OCI-LY3 (cell line): ENCODE data around the gene GALNS.

Experiments
- H2AFZ ChIP-seq: fragments of 200-600, 300-600 bp; shearing (Covaris generic); 2 replicates; pipeline ENCODE4 v1.6.0; 2014; ENCODE audit warnings: antibody characterized with exemption, low read depth, low read length
- H3K27ac ChIP-seq: fragments of 200-600, 300-600 bp; sonication (generic); 2 replicates; pipeline ENCODE4 v1.5.1; 2014; ENCODE audit warnings: mild to moderate bottlenecking, low read length, moderate library complexity, mixed read lengths
- H3K27me3 ChIP-seq: fragments of 200-600, 300-600 bp; sonication (generic); 2 replicates; pipeline ENCODE4 v1.6.1; 2014; ENCODE audit warnings: low read depth, low read length, mixed read lengths
- H3K36me3 ChIP-seq: fragments of 200-600, 300-600 bp; sonication (generic); replicated peaks from 2 replicates; pipeline ENCODE3; 2014; ENCODE audit warnings: low read depth, low read length, mixed read lengths
- H3K4me1 ChIP-seq: fragments of 300-600, 200-600 bp; sonication (generic); 2 replicates; pipeline ENCODE4 v1.6.1; 2014; ENCODE audit warnings: low read length, mixed read lengths
- H3K4me2 ChIP-seq: fragments of 200-600, 300-600 bp; sonication (generic); 2 replicates; pipeline ENCODE4 v1.6.1; 2014; ENCODE audit warnings: low read length, mixed read lengths
- H3K4me3 ChIP-seq: fragments of 300-600, 200-600 bp; sonication (generic); 2 replicates; pipeline ENCODE4 v1.5.1; 2014; ENCODE audit warnings: antibody characterized with exemption, mild to moderate bottlenecking, low read length, moderate library complexity
- H3K79me2 ChIP-seq: fragments of 300-600, 200-600 bp; shearing (Covaris generic); 2 replicates; pipeline ENCODE4 v1.6.1; 2014; ENCODE audit warnings: mild to moderate bottlenecking, low read length, mixed read lengths
- H3K9ac ChIP-seq: fragments of 300-600, 200-600 bp; shearing (Covaris generic); 2 replicates; pipeline ENCODE4 v1.6.0; 2014; ENCODE audit warnings: mild to moderate bottlenecking, low read length, moderate library complexity
- H3K9me3 ChIP-seq: fragments of 200-600, 300-600 bp; shearing (Covaris generic); 2 replicates; pipeline ENCODE4 v1.6.1; 2014; ENCODE audit warnings: low read length, mixed read lengths; ENCODE audit not compliant: insufficient read depth
- H4K20me1 ChIP-seq: fragments of 200-600, 300-600 bp; sonication (generic); 2 replicates; pipeline ENCODE4 v1.6.1; 2016; ENCODE audit warnings: low read length, mixed read lengths; ENCODE audit not compliant: insufficient read depth
- CTCF ChIP-seq: fragments of 200-600, 300-600 bp; sonication (generic); IDR thresholded peaks from 2 replicates; pipeline ENCODE4 v1.5.1; 2014; ENCODE audit warnings: antibody characterized with exemption, low read length, low read depth
- EZH2phosphoT487 ChIP-seq: fragments of 200-600 bp; shearing (Covaris generic); IDR thresholded peaks from 2 replicates; pipeline ENCODE4 v1.6.1; 2018; ENCODE audit warnings: antibody characterized with exemption, mixed run types, low read depth

Gene GALNS

GRCh38 chr16:88787579-88788314 is 69.0 kb downstream of the GALNS start:
- Histone ChIP-seq H3K27me3 (peaks cover 32% of the 10 kb centered on the region), H3K9ac (no peak overlapping the region), H3K36me3 (no peaks in the 10 kb centered on the region), H3K79me2 (peaks cover 20% of the 10 kb centered on the region), H3K9me3 (no peaks in the 10 kb centered on the region), H3K4me1 (peaks cover 21% of the 10 kb centered on the region), H2AFZ (no peak overlapping the region), H3K27ac (no peak overlapping the region), H3K4me3 (no peak overlapping the region), H3K4me2 (no peak overlapping the region), H4K20me1 (no peaks in the 10 kb centered on the region)
- TF ChIP-seq EZH2phosphoT487 (no peak), CTCF (no peak)

DNA sequence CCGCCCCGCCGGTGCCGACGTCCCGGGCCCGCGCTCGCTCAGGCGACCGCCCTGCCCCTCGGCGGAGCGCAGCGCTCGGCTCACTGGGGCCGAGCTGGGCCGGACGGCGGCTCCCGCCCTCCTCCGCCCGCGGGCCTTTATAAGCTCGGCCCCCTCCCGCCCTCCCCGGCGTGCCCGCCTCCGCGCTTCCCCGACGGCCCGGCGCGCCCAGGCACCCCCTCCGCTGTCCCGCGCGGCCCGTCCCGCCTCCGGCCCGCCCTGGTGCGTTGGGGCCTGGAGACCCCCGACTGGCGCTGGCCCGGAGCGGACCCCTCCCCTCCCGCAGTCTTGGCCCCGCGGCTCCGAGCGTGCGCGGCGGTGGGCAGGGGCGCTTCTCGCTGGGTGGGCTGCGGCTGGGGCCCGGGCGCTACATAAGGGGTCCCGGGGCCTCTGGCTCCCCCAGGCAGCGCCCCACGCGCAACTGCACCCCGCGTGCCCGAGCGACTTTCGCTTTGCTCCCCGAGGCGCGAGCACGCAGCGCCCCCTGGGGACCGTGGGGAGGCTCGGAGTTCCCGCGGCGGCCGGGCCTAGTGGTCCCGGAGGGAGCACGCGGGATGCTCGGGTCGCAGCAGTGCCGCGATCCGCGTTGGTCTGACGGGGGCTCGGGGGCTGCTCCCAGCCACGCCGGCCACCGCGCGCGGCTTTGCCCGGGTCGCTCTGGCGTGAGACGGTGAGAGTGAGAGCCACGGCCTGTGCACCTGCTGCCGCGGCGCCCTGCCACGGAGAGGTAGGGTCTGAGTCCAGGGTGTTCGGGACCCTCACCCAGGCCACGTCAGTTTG is 71.4 kb downstream of the GALNS start, which contains the start of gene PIEZO1:
Gene PIEZO1 (minus strand): TSS at position 115 of the 819 bp plus-strand sequence. CDS start 256 bp downstream, outside the sequence.
- Histone ChIP-seq H3K4me3 (peak within 1 kb of the TSS; percentile 84), H3K4me1 (peaks cover 34% of the 10 kb centered on the region), H3K9me3 (no peaks in the 10 kb centered on the region), H3K27me3 (peaks cover 14% of the 10 kb centered on the region), H2AFZ (peak within 1 kb of the TSS; percentile 45; the same call in 1 of the 2 replicates), H3K4me2 (peak within 1 kb of the TSS; percentile 57), H4K20me1 (no peaks in the 10 kb centered on the region), H3K27ac (0 out of 2 replicates have a peak within 1 kb of the TSS, but pooled peaks have one; percentile 21), H3K36me3 (no peaks in the 10 kb centered on the region), H3K9ac (peak within 1 kb of the TSS; percentile 79), H3K79me2 (peaks cover 44% of the 10 kb centered on the region)
- TF ChIP-seq CTCF (peak; percentile 75), EZH2phosphoT487 (no peak)

- H3K36me3 ChIP-seq = no peaks in the 10 kb centered on the region
- H3K27me3 ChIP-seq = peaks cover 8% of the 10 kb centered on the region; the same call in 1 of the 2 replicates
- no peak overlapping the region for H2AFZ ChIP-seq
- H3K4me2 ChIP-seq = peak overlapping the region; percentile 57
- TF ChIP-seq EZH2phosphoT487 = no peak
- TF ChIP-seq CTCF = no peak
- peak overlapping the region; percentile 84 for H3K4me3 ChIP-seq
- peak overlapping the region; percentile 79 for H3K9ac ChIP-seq
- peaks cover 50% of the 10 kb centered on the region for H3K79me2 ChIP-seq
- peaks cover 33% of the 10 kb centered on the region for H3K4me1 ChIP-seq
- no peak overlapping the region for H3K27ac ChIP-seq
- H4K20me1 ChIP-seq = no peaks in the 10 kb centered on the region
- H3K9me3 ChIP-seq = no peaks in the 10 kb centered on the region
Measured at GRCh38 chr16:88784856-88785105, 72.0 kb downstream of the GALNS start.
